IMR-90 (cell line): ENCODE measurements around the gene PF4V1. TPM values are rescaled to one million over a fixed set of nuclear protein-coding genes. Genes with fewer than 3 reads are reported as not detected.

Source experiments
- ATAC-seq: fragments of 200-7000 bp; cut with Tn5 transposase; 2 replicates; pipeline ENCODE4 v1.9.1; 2020; ENCODE audit warnings: low read depth, mild to moderate bottlenecking, moderate library complexity
- BruUV-seq: library from RNA; stranded (reverse); fragments of 400-500 nt; replicated peaks from 2 replicates; lab custom pipeline; 2021; lab: Mats Ljungman, UMichigan
- CTCF ChIA-PET: fragments of 300-600 bp; formaldehyde crosslinking; extraction: SDS; loops from one replicate; lab custom pipeline; 2021; ENCODE audit warnings: antibody characterized with exemption; lab: Yijun Ruan, JAX
- POLR2A ChIA-PET: fragments of 300-600 bp; sonication (Branson Sonifier 250); formaldehyde crosslinking; loops from one replicate; lab custom pipeline; 2022; ENCODE audit warnings: antibody characterized with exemption; ENCODE audit not compliant: unreplicated experiment; lab: Charles Lee
- DNase-seq: peaks from one replicate; pipeline ENCODE4 v3.0.0; 2013
- H2AFZ ChIP-seq: replicated peaks from 2 replicates; pipeline ENCODE3; 2013; ENCODE audit warnings: low read length, mild to moderate bottlenecking; ENCODE audit not compliant: poor library complexity
- H2AK5ac ChIP-seq: 2 replicates; pipeline ENCODE4 v1.6.1; 2013; ENCODE audit warnings: low read depth, low read length, inconsistent platforms
- H2AK9ac ChIP-seq: replicated peaks from 2 replicates; pipeline ENCODE3; 2013; ENCODE audit warnings: mild to moderate bottlenecking, low read depth, low read length, moderate library complexity; ENCODE audit not compliant: poor library complexity
- H2BK120ac ChIP-seq: 2 replicates; pipeline ENCODE4 v1.6.1; 2013; ENCODE audit warnings: low read depth, low read length, inconsistent platforms
- H2BK15ac ChIP-seq: 3 replicates; pipeline ENCODE4 v1.6.1; 2013; ENCODE audit warnings: low read depth, low read length, inconsistent platforms
- H2BK20ac ChIP-seq: 2 replicates; pipeline ENCODE4 v1.6.1; 2013; ENCODE audit warnings: low read depth, mild to moderate bottlenecking, inconsistent platforms, low read length, moderate library complexity
- H2BK5ac ChIP-seq: 2 replicates; pipeline ENCODE4 v1.6.1; 2013; ENCODE audit warnings: mild to moderate bottlenecking, low read depth, low read length, inconsistent platforms; ENCODE audit not compliant: poor library complexity, severe bottlenecking
- H3K14ac ChIP-seq: replicated peaks from 2 replicates; pipeline ENCODE4 v1.6.1; 2013; ENCODE audit warnings: low read depth, low read length, inconsistent platforms
- H3K18ac ChIP-seq: 2 replicates; pipeline ENCODE4 v1.6.1; 2013; ENCODE audit warnings: low read depth, low read length, control low read depth
- H3K23ac ChIP-seq: 2 replicates; pipeline ENCODE4 v1.6.1; 2013; ENCODE audit warnings: low read depth, low read length, inconsistent platforms
- H3K27ac ChIP-seq: 2 replicates; pipeline ENCODE4 v1.5.1; 2013; ENCODE audit warnings: mild to moderate bottlenecking, control low read depth, low read length; ENCODE audit not compliant: insufficient read depth
- H3K27me3 ChIP-seq: 2 replicates; pipeline ENCODE4 v1.6.1; 2013; ENCODE audit warnings: low read length; ENCODE audit not compliant: control insufficient read depth, insufficient read depth
- H3K36me3 ChIP-seq: 2 replicates; pipeline ENCODE4 v1.6.1; 2013; ENCODE audit warnings: low read length, mixed read lengths; ENCODE audit not compliant: control insufficient read depth, insufficient read depth
- H3K4ac ChIP-seq: 2 replicates; pipeline ENCODE4 v1.6.1; 2013; ENCODE audit warnings: low read depth, low read length, inconsistent platforms
- H3K4me1 ChIP-seq: 2 replicates; pipeline ENCODE4 v1.6.1; 2013; ENCODE audit warnings: low read length, mixed read lengths; ENCODE audit not compliant: control insufficient read depth, insufficient read depth
- H3K4me2 ChIP-seq: 2 replicates; pipeline ENCODE4 v1.6.1; 2013; ENCODE audit warnings: low read depth, mild to moderate bottlenecking, control low read depth, low read length, moderate library complexity
- H3K4me3 ChIP-seq: 2 replicates; pipeline ENCODE4 v1.5.1; 2013; ENCODE audit warnings: low read depth, mild to moderate bottlenecking, control low read depth, low read length, moderate library complexity; ENCODE audit not compliant: insufficient read depth
- H3K56ac ChIP-seq: 2 replicates; pipeline ENCODE4 v1.6.1; 2013; ENCODE audit warnings: low read length, inconsistent platforms; ENCODE audit not compliant: insufficient read depth; ENCODE audit errors: extremely low read depth
- H3K79me1 ChIP-seq, 2 experiments: 2 replicates each; pipeline ENCODE4 v1.6.1; 2013; ENCODE audit warnings: low read length in 2 of 2, inconsistent platforms in 1 of 2, low read depth in 1 of 2
- H3K9ac ChIP-seq: 2 replicates; pipeline ENCODE4 v1.6.1; 2013; ENCODE audit warnings: low read depth, low read length, control low read depth
- H3K9me1 ChIP-seq: 2 replicates; pipeline ENCODE4 v1.6.1; 2013; ENCODE audit warnings: low read length, inconsistent platforms; ENCODE audit not compliant: insufficient read depth
- H3K9me3 ChIP-seq: 2 replicates; pipeline ENCODE4 v1.6.1; 2013; ENCODE audit warnings: low read length; ENCODE audit not compliant: control insufficient read depth, insufficient read depth
- H4K20me1 ChIP-seq: 2 replicates; pipeline ENCODE4 v1.6.1; 2013; ENCODE audit warnings: low read length, inconsistent platforms; ENCODE audit not compliant: insufficient read depth
- H4K5ac ChIP-seq: 2 replicates; pipeline ENCODE4 v1.6.1; 2013; ENCODE audit warnings: mild to moderate bottlenecking, low read depth, low read length, control low read depth
- H4K8ac ChIP-seq, 2 experiments: 2 replicates each; pipeline ENCODE4 v1.6.1; 2013; ENCODE audit warnings: low read depth in 2 of 2, low read length in 2 of 2, control low read depth in 1 of 2, inconsistent platforms in 1 of 2
- H4K91ac ChIP-seq: 2 replicates; pipeline ENCODE4 v1.6.1; 2013; ENCODE audit warnings: low read depth, low read length, inconsistent platforms; ENCODE audit not compliant: insufficient read depth
- BHLHE40 ChIP-seq: fragments of 150-350 bp; IDR thresholded peaks from 2 replicates; pipeline ENCODE4 v1.6.1; 2016; ENCODE audit warnings: mild to moderate bottlenecking, low read depth, low read length
- CEBPB ChIP-seq: IDR thresholded peaks from 2 replicates; pipeline ENCODE4 v1.6.1; 2012; ENCODE audit warnings: low read depth, low read length, improper control_type of control experiment
- FOS ChIP-seq: fragments of 150-350 bp; IDR thresholded peaks from 2 replicates; pipeline ENCODE4 v1.6.1; 2016; ENCODE audit warnings: low read depth, low read length
- MAFK ChIP-seq: IDR thresholded peaks from 2 replicates; pipeline ENCODE4 v1.6.1; 2012; ENCODE audit warnings: low read depth, low read length, improper control_type of control experiment
- MAZ ChIP-seq: IDR thresholded peaks from 2 replicates; pipeline ENCODE4 v1.6.1; 2012; ENCODE audit warnings: low read depth, mild to moderate bottlenecking, low read length, improper control_type of control experiment, moderate library complexity, borderline replicate concordance
- MXI1 ChIP-seq: IDR thresholded peaks from 2 replicates; pipeline ENCODE4 v1.6.1; 2012; ENCODE audit warnings: low read depth, mild to moderate bottlenecking, low read length, moderate library complexity, borderline replicate concordance
- NFE2L2 ChIP-seq: fragments of 150-350 bp; IDR thresholded peaks from 2 replicates; pipeline ENCODE4 v1.6.1; 2016; ENCODE audit warnings: low read depth, mild to moderate bottlenecking, low read length
- POLR2A ChIP-seq: IDR thresholded peaks from 2 replicates; pipeline ENCODE4 v1.6.1; 2012; ENCODE audit warnings: mild to moderate bottlenecking, low read depth, low read length
- RAD21 ChIP-seq: IDR thresholded peaks from 2 replicates; pipeline ENCODE4 v1.6.1; 2012; ENCODE audit warnings: low read length, improper control_type of control experiment
- RFX5 ChIP-seq: IDR thresholded peaks from 2 replicates; pipeline ENCODE4 v1.8.0; 2012; ENCODE audit warnings: low read depth, mild to moderate bottlenecking, low read length, moderate library complexity
- WGBS, 2 experiments: methylation state at CpG; one replicate each; pipeline versions ENCODE4 v1.1.5 to v1.1.7; 2013; ENCODE audit warnings: missing lambda C conversion rate in 2 of 2; ENCODE audit not compliant: insufficient read length in 1 of 2; ENCODE audit errors: extremely low coverage in 2 of 2; 5-methylcytosine and 5-hydroxymethylcytosine counted together
- dilution Hi-C: fragments of 300-500 bp; cut with HindIII; formaldehyde crosslinking; loops from one replicate; pipeline ENCODE4 v1.14.3; 2018; ENCODE audit warnings: low sequenced_read_pairs; ENCODE audit not compliant: unreplicated experiment
- in situ Hi-C: fragments of 300-500 bp; cut with MboI; formaldehyde crosslinking; loops from 3 replicates; pipeline ENCODE4 v1.14.3; 2019; ENCODE audit warnings: low sequenced_read_pairs, inconsistent platforms, mixed read lengths
- intact Hi-C: fragments of 100-400 bp; cut with micrococcal nuclease; formaldehyde crosslinking; loops from 2 replicates; pipeline ENCODE4 v1.10.0; 2022
- polyA plus RNA-seq, 3 experiments: library from polyadenylated mRNA; depleted of rRNA; stranded (reverse); fragments of >200 nt; gene quantifications; 2 replicates each; pipeline ENCODE4 v1.2.3, GENCODE V29; 2012; ENCODE audit warnings: low replicate concordance in 1 of 3
- total RNA-seq: library from RNA; depleted of rRNA; stranded (reverse); fragments of >200 nt; gene quantifications from 2 replicates; pipeline ENCODE4 v1.2.3, GENCODE V29; 2012
- TF ChIP-seq, protein P1 (sequence below): fragments of 150-350 bp; IDR thresholded peaks from 2 replicates; pipeline ENCODE4 v1.6.1; 2016; ENCODE audit warnings: low read depth, mild to moderate bottlenecking, low read length, moderate library complexity, borderline replicate concordance
- TF ChIP-seq, protein P2 (sequence below): conservative IDR thresholded peaks from 2 replicates; pipeline ENCODE4 v1.5.1; 2012; ENCODE audit warnings: mild to moderate bottlenecking, low read depth, low read length, improper control_type of control experiment

The PF4V1 gene
- total and polyA plus RNA-seq, 2 of the 4 experiments (the other 2 are of a cell fraction) = not detected

DNA sequence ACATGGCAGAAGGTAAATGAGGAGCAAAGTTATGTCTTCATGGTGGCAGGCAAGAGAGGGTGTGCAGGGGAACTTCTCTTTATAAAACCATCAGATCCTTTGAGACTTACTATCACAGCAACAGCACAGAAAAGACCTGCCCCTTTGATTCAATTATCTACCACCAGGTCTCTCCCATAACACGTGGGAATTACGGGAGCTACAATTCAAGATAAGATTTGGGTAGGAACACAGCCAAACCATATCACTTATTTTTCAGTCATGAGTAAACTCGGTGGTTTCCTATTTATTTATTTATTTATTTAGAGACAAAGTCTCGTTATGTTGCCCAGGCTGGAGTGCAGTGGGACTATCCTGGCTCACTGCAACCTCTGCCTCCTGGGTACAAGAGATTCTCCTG is 38.2 kb downstream of the PF4V1 start:
- Histone ChIP-seq H3K4me1 (peaks cover 9% of the 10 kb centered on the region), H4K91ac (peak overlapping the region; percentile 40; the same call in 1 of the 2 replicates), H2BK15ac (0 out of 3 replicates have a peak overlapping the region, but pooled peaks have one; percentile 50), H3K9ac (no peak overlapping the region), H3K36me3 (no peaks in the 10 kb centered on the region), H3K4me2 (no peak overlapping the region), H2BK120ac (peak overlapping the region; percentile 79), H3K14ac (no peak overlapping the region; the same call in 1 of the 2 replicates), H4K20me1 (no peaks in the 10 kb centered on the region), H2BK5ac (no peak overlapping the region), H2AK5ac (peak overlapping the region; percentile 80; the same call in 1 of the 2 replicates), H2AK9ac (no peak overlapping the region), H3K23ac (no peak overlapping the region), H3K18ac (peak overlapping the region; percentile 62), H2BK20ac (peak overlapping the region; percentile 13; the same call in 1 of the 2 replicates), H4K8ac (peak overlapping the region; percentile 49 to 63; a peak in 2 of 4 replicates), H3K56ac (no peak overlapping the region), H4K5ac (peak overlapping the region; percentile 62; the same call in 1 of the 2 replicates), H3K4me3 (no peak overlapping the region), H2AFZ (no peak overlapping the region), H3K79me1 (no peaks in the 10 kb centered on the region), H3K27me3 (peaks cover 2% of the 10 kb centered on the region; the same call in 1 of the 2 replicates), H3K27ac (peak overlapping the region; percentile 73), H3K9me3 (no peaks in the 10 kb centered on the region), H3K4ac (peak overlapping the region; percentile 39; the same call in 1 of the 2 replicates), H3K9me1 (no peaks in the 10 kb centered on the region)
- dilution Hi-C loops = no loop called here
- WGBS, 2 experiments = no CpG with 5 or more reads among the region's 4 CpGs
- no TSS peak for BruUV-seq
- ATAC-seq (no peak), DNase-seq (no peak)
- ChIA-PET POLR2A (interaction anchor here (0.6 kb wide), 1 partner anchor 32 kb away, joined by 3 read pairs; no protein-coding TSS in a partner anchor), CTCF (no interaction called here)
- no peak for TF ChIP-seq FOS
- no peak for TF ChIP-seq CEBPB
- TF ChIP-seq, protein P1, sequence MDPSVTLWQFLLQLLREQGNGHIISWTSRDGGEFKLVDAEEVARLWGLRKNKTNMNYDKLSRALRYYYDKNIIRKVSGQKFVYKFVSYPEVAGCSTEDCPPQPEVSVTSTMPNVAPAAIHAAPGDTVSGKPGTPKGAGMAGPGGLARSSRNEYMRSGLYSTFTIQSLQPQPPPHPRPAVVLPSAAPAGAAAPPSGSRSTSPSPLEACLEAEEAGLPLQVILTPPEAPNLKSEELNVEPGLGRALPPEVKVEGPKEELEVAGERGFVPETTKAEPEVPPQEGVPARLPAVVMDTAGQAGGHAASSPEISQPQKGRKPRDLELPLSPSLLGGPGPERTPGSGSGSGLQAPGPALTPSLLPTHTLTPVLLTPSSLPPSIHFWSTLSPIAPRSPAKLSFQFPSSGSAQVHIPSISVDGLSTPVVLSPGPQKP = no peak
- TF ChIP-seq POLR2A = no peak
- TF ChIP-seq MAFK = no peak
- TF ChIP-seq MXI1 = no peak
- no peak for TF ChIP-seq MAZ
- TF ChIP-seq RFX5 = no peak
- TF ChIP-seq, protein P2, sequence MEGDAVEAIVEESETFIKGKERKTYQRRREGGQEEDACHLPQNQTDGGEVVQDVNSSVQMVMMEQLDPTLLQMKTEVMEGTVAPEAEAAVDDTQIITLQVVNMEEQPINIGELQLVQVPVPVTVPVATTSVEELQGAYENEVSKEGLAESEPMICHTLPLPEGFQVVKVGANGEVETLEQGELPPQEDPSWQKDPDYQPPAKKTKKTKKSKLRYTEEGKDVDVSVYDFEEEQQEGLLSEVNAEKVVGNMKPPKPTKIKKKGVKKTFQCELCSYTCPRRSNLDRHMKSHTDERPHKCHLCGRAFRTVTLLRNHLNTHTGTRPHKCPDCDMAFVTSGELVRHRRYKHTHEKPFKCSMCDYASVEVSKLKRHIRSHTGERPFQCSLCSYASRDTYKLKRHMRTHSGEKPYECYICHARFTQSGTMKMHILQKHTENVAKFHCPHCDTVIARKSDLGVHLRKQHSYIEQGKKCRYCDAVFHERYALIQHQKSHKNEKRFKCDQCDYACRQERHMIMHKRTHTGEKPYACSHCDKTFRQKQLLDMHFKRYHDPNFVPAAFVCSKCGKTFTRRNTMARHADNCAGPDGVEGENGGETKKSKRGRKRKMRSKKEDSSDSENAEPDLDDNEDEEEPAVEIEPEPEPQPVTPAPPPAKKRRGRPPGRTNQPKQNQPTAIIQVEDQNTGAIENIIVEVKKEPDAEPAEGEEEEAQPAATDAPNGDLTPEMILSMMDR = no peak
- TF ChIP-seq RAD21 = no peak
- TF ChIP-seq NFE2L2 = no peak
- no peak for TF ChIP-seq BHLHE40
- intact Hi-C loops = loop anchor here (5.0 kb wide), 1 partner anchor 34 kb away; no protein-coding TSS in a partner anchor
- in situ Hi-C loops = no loop called here
